PFSK-1 (cell line): Measurements from ENCODE around the gene CDKN1A.

ENCODE experiments used
- POLR2AphosphoS5 ChIP-seq: IDR thresholded peaks from 2 replicates; pipeline ENCODE4 v1.6.1; 2012; ENCODE audit warnings: low read depth, mild to moderate bottlenecking, control low read depth, low read length, moderate library complexity
- REST ChIP-seq, 2 experiments: IDR thresholded peaks; 2 replicates each; pipeline versions ENCODE4 v1.6.1 to v1.8.0; 2011 to 2012; ENCODE audit warnings: low read depth in 2 of 2, low read length in 2 of 2, control low read depth in 1 of 2, inconsistent platforms in 1 of 2, mild to moderate bottlenecking in 1 of 2, moderate library complexity in 1 of 2; ENCODE audit not compliant: insufficient read depth in 1 of 2
- SIN3A ChIP-seq: IDR thresholded peaks from 2 replicates; pipeline ENCODE4 v1.6.1; 2012; ENCODE audit warnings: mild to moderate bottlenecking, low read length, moderate library complexity, borderline replicate concordance; ENCODE audit not compliant: insufficient read depth
- TAF1 ChIP-seq: IDR thresholded peaks from 2 replicates; pipeline ENCODE4 v1.6.1; 2012; ENCODE audit warnings: low read length, control low read depth, borderline replicate concordance; ENCODE audit not compliant: insufficient read depth

- no peak for TF ChIP-seq POLR2AphosphoS5
- TF ChIP-seq TAF1, result no peak
- TF ChIP-seq REST (IDR thresholded peaks at IDR 0.05; ENCODE audit: insufficient read depth in 1 of 2, low read depth in 2 of 2, low read length in 2 of 2), result no peak
- no peak for TF ChIP-seq SIN3A
Measured at GRCh38 chr6:36682328-36683144, 4.0 kb downstream of the CDKN1A start.
